Ishikawa (cell line): Measurements from ENCODE around the gene DNAH6.

Source experiments
- CEBPB ChIP-seq: IDR thresholded peaks from 2 replicates; pipeline ENCODE4 v1.6.1; 2012
- CREB1 ChIP-seq: IDR thresholded peaks from 2 replicates; pipeline ENCODE4 v1.6.1; 2012; ENCODE audit warnings: low read depth
- EGR1 ChIP-seq: IDR thresholded peaks from 2 replicates; pipeline ENCODE4 v1.6.1; 2012
- EP300 ChIP-seq: IDR thresholded peaks from 2 replicates; pipeline ENCODE4 v1.6.1; 2012; ENCODE audit warnings: borderline replicate concordance
- FOXM1 ChIP-seq: IDR thresholded peaks from 2 replicates; pipeline ENCODE4 v1.6.1; 2012; ENCODE audit warnings: low read depth, borderline replicate concordance
- MAX ChIP-seq: IDR thresholded peaks from 2 replicates; pipeline ENCODE4 v1.6.1; 2012
- NFIC ChIP-seq: IDR thresholded peaks from 2 replicates; pipeline ENCODE4 v1.6.1; 2012
- RAD21 ChIP-seq: IDR thresholded peaks from 2 replicates; pipeline ENCODE4 v1.6.1; 2012; ENCODE audit warnings: low read depth
- REST ChIP-seq: IDR thresholded peaks from 2 replicates; pipeline ENCODE4 v1.6.1; 2012; ENCODE audit warnings: low read depth, mild to moderate bottlenecking
- TAF1 ChIP-seq: IDR thresholded peaks from 2 replicates; pipeline ENCODE4 v1.6.1; 2012; ENCODE audit warnings: low read depth, mild to moderate bottlenecking
- TCF12 ChIP-seq: IDR thresholded peaks from 2 replicates; pipeline ENCODE4 v1.6.1; 2012; ENCODE audit warnings: low read depth
- TEAD4 ChIP-seq: IDR thresholded peaks from 2 replicates; pipeline ENCODE4 v1.6.1; 2012
- USF1 ChIP-seq: IDR thresholded peaks from 2 replicates; pipeline ENCODE4 v1.6.1; 2012
- YY1 ChIP-seq: IDR thresholded peaks from 2 replicates; pipeline ENCODE4 v1.6.1; 2012; ENCODE audit warnings: low read depth
- ZBTB7A ChIP-seq: IDR thresholded peaks from 2 replicates; pipeline ENCODE4 v1.6.1; 2012; ENCODE audit warnings: low read depth

The DNAH6 gene

GRCh38 chr2:84497285-84497684, 19.0 kb upstream of the DNAH6 start:
- TF ChIP-seq FOXM1: no peak
- no peak for TF ChIP-seq REST
- no peak for TF ChIP-seq ZBTB7A
- no peak for TF ChIP-seq EGR1
- TF ChIP-seq MAX: no peak
- TF ChIP-seq RAD21: no peak
- TF ChIP-seq CREB1: no peak
- no peak for TF ChIP-seq EP300
- TF ChIP-seq TCF12: no peak
- no peak for TF ChIP-seq NFIC
- TF ChIP-seq TAF1: no peak

- TF ChIP-seq EGR1 (no peak), CEBPB (no peak), USF1 (no peak), TEAD4 (no peak), YY1 (no peak), FOXM1 (no peak), RAD21 (no peak), ZBTB7A (no peak), TAF1 (no peak), EP300 (no peak), MAX (no peak), REST (no peak), CREB1 (no peak), NFIC (no peak)
Measured at GRCh38 chr2:84498150-84498799, 18.0 kb upstream of the DNAH6 start.

- TF ChIP-seq YY1: no peak
Measured at GRCh38 chr2:84515788-84516187, 510 bp upstream of the DNAH6 start.

GRCh38 chr2:84519332-84519957, 3.1 kb downstream of the DNAH6 start:
- TF ChIP-seq TCF12 (no peak), MAX (no peak), NFIC (no peak), FOXM1 (no peak), EP300 (no peak), CEBPB (no peak), USF1 (no peak), YY1 (no peak), ZBTB7A (no peak), RAD21 (no peak)

- TF ChIP-seq TEAD4 (no peak), FOXM1 (no peak), YY1 (no peak)
Measured at GRCh38 chr2:84526562-84526961, 10.3 kb downstream of the DNAH6 start.
